Ishikawa (cell line): ENCODE data around the gene LMAN1.

ENCODE experiments used
- CEBPB ChIP-seq: IDR thresholded peaks from 2 replicates; pipeline ENCODE4 v1.6.1; 2012
- CREB1 ChIP-seq: IDR thresholded peaks from 2 replicates; pipeline ENCODE4 v1.6.1; 2012; ENCODE audit warnings: low read depth
- EGR1 ChIP-seq: IDR thresholded peaks from 2 replicates; pipeline ENCODE4 v1.6.1; 2012
- EP300 ChIP-seq: IDR thresholded peaks from 2 replicates; pipeline ENCODE4 v1.6.1; 2012; ENCODE audit warnings: borderline replicate concordance
- FOXM1 ChIP-seq: IDR thresholded peaks from 2 replicates; pipeline ENCODE4 v1.6.1; 2012; ENCODE audit warnings: low read depth, borderline replicate concordance
- NFIC ChIP-seq: IDR thresholded peaks from 2 replicates; pipeline ENCODE4 v1.6.1; 2012
- RAD21 ChIP-seq: IDR thresholded peaks from 2 replicates; pipeline ENCODE4 v1.6.1; 2012; ENCODE audit warnings: low read depth
- TAF1 ChIP-seq: IDR thresholded peaks from 2 replicates; pipeline ENCODE4 v1.6.1; 2012; ENCODE audit warnings: low read depth, mild to moderate bottlenecking
- TCF12 ChIP-seq: IDR thresholded peaks from 2 replicates; pipeline ENCODE4 v1.6.1; 2012; ENCODE audit warnings: low read depth
- TEAD4 ChIP-seq: IDR thresholded peaks from 2 replicates; pipeline ENCODE4 v1.6.1; 2012
- YY1 ChIP-seq: IDR thresholded peaks from 2 replicates; pipeline ENCODE4 v1.6.1; 2012; ENCODE audit warnings: low read depth
- ZBTB7A ChIP-seq: IDR thresholded peaks from 2 replicates; pipeline ENCODE4 v1.6.1; 2012; ENCODE audit warnings: low read depth
- TF ChIP-seq, protein P1 (sequence below): IDR thresholded peaks from 2 replicates; pipeline ENCODE4 v1.6.1; 2012
- TF ChIP-seq, protein P2 (sequence below): IDR thresholded peaks from 2 replicates; pipeline ENCODE4 v1.6.1; 2012; ENCODE audit warnings: low read depth, mild to moderate bottlenecking
- TF ChIP-seq, protein P3 (sequence below): IDR thresholded peaks from 2 replicates; pipeline ENCODE4 v1.6.1; 2012

The LMAN1 gene

DNA sequence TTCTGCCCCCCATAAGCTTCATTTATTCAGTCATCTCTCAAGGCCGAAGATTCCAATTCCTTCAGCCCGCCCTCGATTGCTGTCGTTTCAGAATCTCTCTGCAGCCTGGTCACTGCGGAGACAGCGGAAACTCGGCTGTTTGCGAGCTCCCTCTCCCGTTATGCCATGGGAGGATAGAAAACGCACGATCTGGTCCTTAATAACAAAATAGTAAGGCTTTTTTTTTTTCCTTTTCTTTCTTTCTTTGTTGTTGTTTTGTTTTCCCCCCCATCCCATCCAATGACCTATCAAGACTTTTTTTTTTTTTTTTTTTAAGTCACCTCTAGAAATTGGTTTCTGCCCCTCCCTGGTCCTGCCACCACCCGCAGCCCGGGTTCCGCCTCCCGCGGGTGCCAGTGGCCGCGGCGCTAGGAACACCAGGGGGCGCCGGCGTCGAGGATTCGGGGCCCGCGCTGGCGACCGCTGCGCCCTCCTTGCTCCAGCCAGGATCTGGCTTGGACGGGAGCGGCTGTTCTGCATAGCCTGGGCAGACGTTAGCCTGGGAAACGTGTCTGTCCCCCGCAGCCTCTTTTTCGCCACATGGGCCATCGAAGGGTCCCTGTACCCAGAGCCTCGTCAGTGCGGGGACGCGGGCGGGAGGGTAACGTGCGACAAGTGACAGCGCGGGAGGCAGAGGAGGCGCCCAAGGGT, 50.7 kb downstream of the LMAN1 start:
- TF ChIP-seq EP300: no peak
- peak; percentile 25; the same call in 1 of the 2 replicates for TF ChIP-seq TAF1
- TF ChIP-seq, protein P1, sequence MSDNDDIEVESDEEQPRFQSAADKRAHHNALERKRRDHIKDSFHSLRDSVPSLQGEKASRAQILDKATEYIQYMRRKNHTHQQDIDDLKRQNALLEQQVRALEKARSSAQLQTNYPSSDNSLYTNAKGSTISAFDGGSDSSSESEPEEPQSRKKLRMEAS: 0 out of 2 replicates have a peak, but pooled peaks have one; percentile 16
- peak; percentile 83 for TF ChIP-seq RAD21

DNA sequence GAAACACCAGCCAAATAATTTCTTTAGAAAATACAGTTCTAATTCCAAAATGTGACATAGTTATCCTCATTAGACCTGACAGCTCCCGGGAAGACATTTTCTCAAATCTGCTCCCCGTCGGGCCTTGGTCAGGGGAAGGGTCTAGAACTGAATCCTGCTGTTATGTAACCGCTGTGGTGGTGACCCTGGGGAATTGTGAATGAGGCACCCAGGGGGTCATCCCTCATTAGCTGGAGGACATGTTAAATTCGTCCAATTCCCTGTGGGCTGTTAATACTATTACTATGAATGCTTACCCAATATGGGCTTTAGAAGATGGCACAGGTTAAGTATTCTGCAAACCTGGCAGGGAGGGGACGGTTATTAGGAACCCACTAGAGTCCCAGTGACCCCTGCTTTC, 52.4 kb downstream of the LMAN1 start:
- TF ChIP-seq ZBTB7A (no peak), CREB1 (no peak), RAD21 (no peak), EGR1 (no peak), NFIC (no peak), CEBPB (no peak), TAF1 (no peak), YY1 (no peak), EP300 (no peak), FOXM1 (no peak)
- TF ChIP-seq, protein P1: no peak
- TF ChIP-seq, protein P2, sequence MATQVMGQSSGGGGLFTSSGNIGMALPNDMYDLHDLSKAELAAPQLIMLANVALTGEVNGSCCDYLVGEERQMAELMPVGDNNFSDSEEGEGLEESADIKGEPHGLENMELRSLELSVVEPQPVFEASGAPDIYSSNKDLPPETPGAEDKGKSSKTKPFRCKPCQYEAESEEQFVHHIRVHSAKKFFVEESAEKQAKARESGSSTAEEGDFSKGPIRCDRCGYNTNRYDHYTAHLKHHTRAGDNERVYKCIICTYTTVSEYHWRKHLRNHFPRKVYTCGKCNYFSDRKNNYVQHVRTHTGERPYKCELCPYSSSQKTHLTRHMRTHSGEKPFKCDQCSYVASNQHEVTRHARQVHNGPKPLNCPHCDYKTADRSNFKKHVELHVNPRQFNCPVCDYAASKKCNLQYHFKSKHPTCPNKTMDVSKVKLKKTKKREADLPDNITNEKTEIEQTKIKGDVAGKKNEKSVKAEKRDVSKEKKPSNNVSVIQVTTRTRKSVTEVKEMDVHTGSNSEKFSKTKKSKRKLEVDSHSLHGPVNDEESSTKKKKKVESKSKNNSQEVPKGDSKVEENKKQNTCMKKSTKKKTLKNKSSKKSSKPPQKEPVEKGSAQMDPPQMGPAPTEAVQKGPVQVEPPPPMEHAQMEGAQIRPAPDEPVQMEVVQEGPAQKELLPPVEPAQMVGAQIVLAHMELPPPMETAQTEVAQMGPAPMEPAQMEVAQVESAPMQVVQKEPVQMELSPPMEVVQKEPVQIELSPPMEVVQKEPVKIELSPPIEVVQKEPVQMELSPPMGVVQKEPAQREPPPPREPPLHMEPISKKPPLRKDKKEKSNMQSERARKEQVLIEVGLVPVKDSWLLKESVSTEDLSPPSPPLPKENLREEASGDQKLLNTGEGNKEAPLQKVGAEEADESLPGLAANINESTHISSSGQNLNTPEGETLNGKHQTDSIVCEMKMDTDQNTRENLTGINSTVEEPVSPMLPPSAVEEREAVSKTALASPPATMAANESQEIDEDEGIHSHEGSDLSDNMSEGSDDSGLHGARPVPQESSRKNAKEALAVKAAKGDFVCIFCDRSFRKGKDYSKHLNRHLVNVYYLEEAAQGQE: no peak
- TF ChIP-seq, protein P3, sequence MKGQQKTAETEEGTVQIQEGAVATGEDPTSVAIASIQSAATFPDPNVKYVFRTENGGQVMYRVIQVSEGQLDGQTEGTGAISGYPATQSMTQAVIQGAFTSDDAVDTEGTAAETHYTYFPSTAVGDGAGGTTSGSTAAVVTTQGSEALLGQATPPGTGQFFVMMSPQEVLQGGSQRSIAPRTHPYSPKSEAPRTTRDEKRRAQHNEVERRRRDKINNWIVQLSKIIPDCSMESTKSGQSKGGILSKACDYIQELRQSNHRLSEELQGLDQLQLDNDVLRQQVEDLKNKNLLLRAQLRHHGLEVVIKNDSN: no peak

DNA sequence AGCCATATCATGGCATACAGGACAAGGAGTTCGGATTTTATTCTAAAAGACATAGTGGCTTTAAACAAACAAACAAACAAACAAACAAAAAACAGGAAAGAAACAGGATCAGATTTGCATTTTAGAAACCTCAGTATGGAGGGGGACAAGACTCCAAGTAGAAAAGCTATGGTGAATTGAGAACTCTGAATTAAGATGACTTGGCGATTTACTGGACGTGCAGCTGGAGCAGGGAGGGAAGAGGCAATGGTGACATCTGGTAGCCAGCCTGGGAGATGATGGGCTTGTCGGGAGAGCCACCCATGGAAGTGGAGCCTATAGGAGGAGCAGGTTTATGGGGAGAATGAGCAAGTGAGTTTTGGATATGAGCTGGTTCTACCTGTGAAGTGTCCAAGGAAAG, 53.8 kb downstream of the LMAN1 start:
- TF ChIP-seq EGR1 (no peak), TAF1 (no peak), CREB1 (no peak), TCF12 (no peak), NFIC (no peak), YY1 (no peak)
- TF ChIP-seq, protein P3: no peak

DNA sequence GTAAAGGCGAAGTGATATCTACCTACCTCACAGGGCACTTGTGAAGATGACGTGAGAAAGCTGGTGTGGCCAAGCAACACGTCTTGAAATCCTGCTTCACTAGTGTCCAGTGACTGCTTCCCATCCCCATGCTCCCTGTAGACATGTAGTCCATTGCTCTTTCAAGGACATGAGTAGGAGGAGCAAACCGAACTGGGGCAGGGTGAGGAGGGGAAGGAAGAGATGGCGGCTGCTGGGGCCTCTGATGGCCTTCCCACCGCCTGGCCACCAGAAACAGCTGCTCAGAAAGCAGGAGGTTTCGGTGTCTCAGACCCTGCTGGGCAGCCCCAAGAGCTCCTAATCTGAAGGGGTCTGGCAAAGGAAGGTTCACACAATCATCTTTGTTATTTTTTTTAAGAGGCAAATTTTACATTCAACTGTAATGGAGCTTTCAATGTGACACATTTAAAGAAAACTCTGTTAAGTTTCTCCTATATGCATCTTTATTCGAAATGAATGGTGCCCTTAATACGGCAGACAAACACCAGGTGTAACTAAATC, 55.3 kb downstream of the LMAN1 start:
- TF ChIP-seq EGR1: no peak
- TF ChIP-seq, protein P1: no peak
- TF ChIP-seq NFIC: no peak
- TF ChIP-seq, protein P3: no peak
- TF ChIP-seq, protein P2: no peak
- TF ChIP-seq RAD21: no peak
- no peak for TF ChIP-seq TAF1
- TF ChIP-seq EP300: no peak
- TF ChIP-seq CEBPB: no peak
- TF ChIP-seq TCF12: no peak
- TF ChIP-seq ZBTB7A: no peak
- no peak for TF ChIP-seq FOXM1
- no peak for TF ChIP-seq YY1
- no peak for TF ChIP-seq CREB1
- TF ChIP-seq TEAD4: no peak

DNA sequence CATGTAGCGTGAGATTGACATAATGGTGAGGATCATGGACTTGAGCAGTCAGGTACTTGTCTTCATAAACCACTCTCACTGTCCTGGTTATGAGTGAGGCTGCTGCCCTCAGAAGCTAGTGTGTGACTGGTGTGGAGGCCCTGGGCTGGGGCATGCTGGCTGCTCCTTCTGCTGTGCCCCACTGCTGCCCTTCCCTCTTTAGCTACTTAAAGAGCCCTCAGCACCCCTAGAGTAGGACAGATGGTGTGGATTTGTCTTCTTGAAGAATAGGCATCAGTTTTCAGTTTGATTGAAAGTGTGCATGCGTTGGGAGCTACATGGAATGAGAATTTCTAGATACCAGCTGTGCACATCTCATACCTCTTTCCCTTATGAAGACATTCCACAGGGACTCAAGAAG, 56.1 kb downstream of the LMAN1 start:
- TF ChIP-seq TCF12: no peak
- no peak for TF ChIP-seq EGR1
- TF ChIP-seq, protein P2: no peak
- TF ChIP-seq YY1: no peak
- TF ChIP-seq TAF1: no peak
- TF ChIP-seq ZBTB7A: no peak
- TF ChIP-seq, protein P3: no peak
- TF ChIP-seq RAD21: no peak
- TF ChIP-seq CREB1: no peak
- TF ChIP-seq, protein P1: no peak
- TF ChIP-seq FOXM1: no peak
- TF ChIP-seq TEAD4: no peak
